WTC11 (cell line): ENCODE measurements around the gene ZCCHC14. TPM values are rescaled to one million over a fixed set of nuclear protein-coding genes. Genes with fewer than 3 reads are reported as not detected.

Experiments
- ATAC-seq: fragments of 200-7000 bp; cut with Tn5 transposase; 2 replicates; pipeline ENCODE4 v1.10.0; 2021; ENCODE audit warnings: mild to moderate bottlenecking, moderate library complexity
- CTCF ChIA-PET: fragments of 300-600 bp; sonication (Branson Sonifier 250); formaldehyde crosslinking; loops from one replicate; lab custom pipeline; 2021; ENCODE audit warnings: antibody characterized with exemption; lab: Charles Lee
- POLR2A ChIA-PET: fragments of 350-600 bp; sonication (Branson Sonifier 250); formaldehyde crosslinking; loops from one replicate; lab custom pipeline; 2021; ENCODE audit warnings: antibody characterized with exemption; lab: Charles Lee
- DNase-seq: peaks from one replicate; pipeline ENCODE4 v3.0.0; 2021; ENCODE audit warnings: low spot score
- H3K27ac Mint-ChIP-seq: 2 replicates; pipeline ENCODE4 v1.8.0; 2021; ENCODE audit warnings: mixed read lengths
- H3K27me3 Mint-ChIP-seq: 2 replicates; pipeline ENCODE4 v1.8.0; 2021; ENCODE audit warnings: low read depth, mild to moderate bottlenecking, moderate library complexity, mixed read lengths
- H3K36me3 Mint-ChIP-seq: 2 replicates; pipeline ENCODE4 v1.8.0; 2021; ENCODE audit warnings: mixed read lengths
- H3K4me1 Mint-ChIP-seq: 2 replicates; pipeline ENCODE4 v1.8.0; 2022; ENCODE audit warnings: mixed read lengths
- H3K4me3 Mint-ChIP-seq: 2 replicates; pipeline ENCODE4 v1.8.0; 2021; ENCODE audit warnings: mild to moderate bottlenecking, moderate library complexity, mixed read lengths
- H3K9me3 Mint-ChIP-seq: 2 replicates; pipeline ENCODE4 v1.8.0; 2021; ENCODE audit warnings: mixed read lengths
- AFF4 ChIP-seq: sonication (generic); formaldehyde crosslinking; IDR thresholded peaks from 2 replicates; pipeline ENCODE4 v1.8.1; 2023; ENCODE audit warnings: mild to moderate bottlenecking, missing genetic modification reagents, borderline replicate concordance
- ARID4B ChIP-seq: sonication (generic); formaldehyde crosslinking; IDR thresholded peaks from 2 replicates; pipeline ENCODE4 v1.8.0; 2023; ENCODE audit warnings: missing genetic modification reagents, mild to moderate bottlenecking, borderline replicate concordance
- ATF3 ChIP-seq: sonication (generic); formaldehyde crosslinking; conservative IDR thresholded peaks from 2 replicates; pipeline ENCODE4 v1.8.1; 2022; ENCODE audit warnings: mild to moderate bottlenecking, missing genetic modification reagents
- ELF4 ChIP-seq: sonication (generic); formaldehyde crosslinking; IDR thresholded peaks from 2 replicates; pipeline ENCODE4 v1.8.1; 2022; ENCODE audit warnings: low read depth, mild to moderate bottlenecking, moderate library complexity, missing genetic modification reagents
- ETV6 ChIP-seq: sonication (generic); formaldehyde crosslinking; IDR thresholded peaks from 2 replicates; pipeline ENCODE4 v1.8.1; 2022; ENCODE audit warnings: mild to moderate bottlenecking, missing genetic modification reagents
- FOXJ3 ChIP-seq: sonication (generic); formaldehyde crosslinking; IDR thresholded peaks from 2 replicates; pipeline ENCODE4 v1.9.0; 2021; ENCODE audit warnings: missing genetic modification reagents, mild to moderate bottlenecking, borderline replicate concordance
- FOXK1 ChIP-seq: sonication (generic); formaldehyde crosslinking; IDR thresholded peaks from 2 replicates; pipeline ENCODE4 v1.8.0; 2022; ENCODE audit warnings: mild to moderate bottlenecking, moderate library complexity, missing genetic modification reagents
- GRHL2 ChIP-seq: fragments of 250-450 bp; sonication (Bioruptor Pico); IDR thresholded peaks from 2 replicates; pipeline ENCODE4 v1.8.0; 2022; ENCODE audit warnings: mild to moderate bottlenecking, moderate library complexity; ENCODE audit not compliant: insufficient replicate concordance, severe bottlenecking
- GTF2I ChIP-seq: fragments of 250-450 bp; sonication (Bioruptor Pico); conservative IDR thresholded peaks from 2 replicates; pipeline ENCODE4 v1.4.0; 2021; ENCODE audit warnings: mild to moderate bottlenecking
- HMGA2 ChIP-seq: fragments of 250-450 bp; sonication (Bioruptor Pico); IDR thresholded peaks from 2 replicates; pipeline ENCODE4 v1.4.0; 2021; ENCODE audit warnings: mild to moderate bottlenecking, moderate library complexity
- IRF1 ChIP-seq: sonication (generic); formaldehyde crosslinking; IDR thresholded peaks from 2 replicates; pipeline ENCODE4 v1.8.0; 2023; ENCODE audit warnings: missing genetic modification reagents
- KAT7 ChIP-seq: sonication (generic); formaldehyde crosslinking; IDR thresholded peaks from 2 replicates; pipeline ENCODE4 v1.8.1; 2023; ENCODE audit warnings: missing genetic modification reagents, mild to moderate bottlenecking, borderline replicate concordance
- NFATC4 ChIP-seq: fragments of 250-450 bp; sonication (Bioruptor Pico); IDR thresholded peaks from 2 replicates; pipeline ENCODE4 v1.9.0; 2021; ENCODE audit warnings: mild to moderate bottlenecking
- NR2C2 ChIP-seq: sonication (generic); formaldehyde crosslinking; IDR thresholded peaks from 2 replicates; pipeline ENCODE4 v1.8.0; 2022; ENCODE audit warnings: mild to moderate bottlenecking, missing genetic modification reagents
- NR3C1 ChIP-seq: sonication (generic); formaldehyde crosslinking; conservative IDR thresholded peaks from 2 replicates; pipeline ENCODE4 v1.8.1; 2023; ENCODE audit warnings: low read depth, mild to moderate bottlenecking, missing genetic modification reagents
- RELA ChIP-seq: sonication (generic); formaldehyde crosslinking; IDR thresholded peaks from 2 replicates; pipeline ENCODE4 v1.8.1; 2022; ENCODE audit warnings: missing genetic modification reagents, mild to moderate bottlenecking, borderline replicate concordance
- TEAD1 ChIP-seq: sonication (generic); formaldehyde crosslinking; IDR thresholded peaks from 2 replicates; pipeline ENCODE4 v1.8.0; 2022; ENCODE audit warnings: mild to moderate bottlenecking, missing genetic modification reagents
- ZNF396 ChIP-seq: fragments of 250-450 bp; sonication (Bioruptor Pico); IDR thresholded peaks from 2 replicates; pipeline ENCODE4 v1.8.0; 2021; ENCODE audit warnings: mild to moderate bottlenecking, moderate library complexity, borderline replicate concordance
- ZNF416 ChIP-seq: fragments of 250-450 bp; sonication (Bioruptor Pico); IDR thresholded peaks from 2 replicates; pipeline ENCODE4 v1.9.0; 2021; ENCODE audit warnings: mild to moderate bottlenecking, inconsistent platforms
- ZNF671 ChIP-seq: fragments of 250-450 bp; sonication (Bioruptor Pico); IDR thresholded peaks from 2 replicates; pipeline ENCODE4 v1.8.0; 2021; ENCODE audit warnings: mild to moderate bottlenecking
- total RNA-seq: library from RNA; stranded (reverse); gene quantifications from 3 replicates; pipeline ENCODE4 v1.2.3, GENCODE V29; 2021

ZCCHC14 gene
- total RNA-seq, 1 experiment from 2014 or later = 33.8 TPM

- no peak for TF ChIP-seq ARID4B (CRISPR knock-in tag)
- TF ChIP-seq ZNF416 (CRISPR knock-in tag) = no peak
- no peak for TF ChIP-seq ETV6 (CRISPR knock-in tag)
- TF ChIP-seq KAT7 (CRISPR knock-in tag) = no peak
These were observed 48.9 kb downstream of the ZCCHC14 start (continued) for GRCh38 chr16:87443964-87444363.

GRCh38 chr16:87443016-87443415, 49.8 kb downstream of the ZCCHC14 start:
- Mint-ChIP-seq H3K4me1 (peaks cover 5% of the 10 kb centered on the region), H3K27me3 (no peaks in the 10 kb centered on the region), H3K9me3 (peaks cover 24% of the 10 kb centered on the region), H3K4me3 (no peak overlapping the region), H3K27ac (no peak overlapping the region), H3K36me3 (peaks cover 62% of the 10 kb centered on the region)
- TF ChIP-seq ATF3 (CRISPR knock-in tag) (no peak), TEAD1 (no peak), GTF2I (CRISPR knock-in tag) (no peak), NR2C2 (no peak), ZNF396 (CRISPR knock-in tag) (no peak), NR3C1 (CRISPR knock-in tag) (no peak), GRHL2 (CRISPR knock-in tag) (no peak), FOXJ3 (CRISPR knock-in tag) (no peak), RELA (CRISPR knock-in tag) (no peak), ELF4 (no peak), ZNF416 (CRISPR knock-in tag) (no peak), NFATC4 (no peak), KAT7 (CRISPR knock-in tag) (no peak), IRF1 (CRISPR knock-in tag) (no peak), FOXK1 (CRISPR knock-in tag) (no peak), ZNF671 (no peak), ETV6 (CRISPR knock-in tag) (no peak), AFF4 (CRISPR knock-in tag) (no peak), HMGA2 (CRISPR knock-in tag) (no peak)
- no peak for ATAC-seq
- ChIA-PET CTCF (interaction anchor here (1.1 to 2.8 kb wide), 2 partner anchors 19 to 26 kb away, joined by 4 to 6 read pairs; no protein-coding TSS in a partner anchor), POLR2A (no interaction called here)
- DNase-seq = no peak
